KOPT-K1 (cell line): ENCODE results near the gene LEPROT.
"Not testable (repeated sequence)": the region's sequence is repeated elsewhere in the genome, so short reads cannot be mapped to it uniquely, and the experiment has no call there.

Experiments used
- H3K27ac ChIP-seq: fragments of 200-600 bp; sonication (generic); 2 replicates; pipeline ENCODE4 v1.5.1; 2016; ENCODE audit warnings: antibody characterized with exemption, mild to moderate bottlenecking, low read depth, low read length; ENCODE audit not compliant: poor library complexity, severe bottlenecking
- H3K36me3 ChIP-seq: fragments of 200-600 bp; sonication (generic); 2 replicates; pipeline ENCODE4 v1.5.1; 2017; ENCODE audit warnings: antibody characterized with exemption, mild to moderate bottlenecking, low read length, moderate library complexity; ENCODE audit not compliant: insufficient read depth
- H3K9me3 ChIP-seq: fragments of 200-600 bp; sonication (generic); 2 replicates; pipeline ENCODE4 v1.5.1; 2017; ENCODE audit warnings: antibody characterized with exemption, low read length, mild to moderate bottlenecking; ENCODE audit not compliant: insufficient read depth, poor library complexity, severe bottlenecking

Gene LEPROT

GRCh38 chr1:65420590-65421350 lies at the start of gene LEPROT, which contains the start of gene LEPR:
LEPROT (plus strand) TSS chr1:65420668; CDS start chr1:65420725, 57 bp downstream.
LEPR (plus strand) TSS chr1:65420668; CDS start chr1:65565566, 144,898 bp downstream.
- H3K27ac ChIP-seq, result peak within 1 kb of the TSS; percentile 68
- no peaks in the 10 kb centered on the region for H3K9me3 ChIP-seq
- H3K36me3 ChIP-seq, result peaks cover 5% of the 10 kb centered on the region

- Histone ChIP-seq H3K36me3 (no peaks in the 10 kb centered on the region), H3K9me3 (no peaks in the 10 kb centered on the region), H3K27ac (no peak overlapping the region)
These were observed 48.9 kb upstream of the LEPROT start for GRCh38 chr1:65371544-65371943.

GRCh38 chr1:65372557-65372956 lies 47.9 kb upstream of the LEPROT start:
- no peaks in the 10 kb centered on the region for H3K36me3 ChIP-seq
- H3K9me3 ChIP-seq, result no peaks in the 10 kb centered on the region
- no peak overlapping the region for H3K27ac ChIP-seq

- Histone ChIP-seq H3K36me3 (no peaks in the 10 kb centered on the region), H3K9me3 (no peaks in the 10 kb centered on the region), H3K27ac (no peak overlapping the region)
These were observed 42.8 kb upstream of the LEPROT start for GRCh38 chr1:65377496-65378246.

- Histone ChIP-seq H3K9me3 (no peaks in the 10 kb centered on the region), H3K36me3 (no peaks in the 10 kb centered on the region), H3K27ac (no peak overlapping the region)
These were observed 42.1 kb upstream of the LEPROT start for GRCh38 chr1:65378247-65378946.

- not testable (repeated sequence) for H3K36me3 ChIP-seq, H3K27ac ChIP-seq
- H3K9me3 ChIP-seq, result peaks cover 11% of the 10 kb centered on the region
These were observed 36.0 kb upstream of the LEPROT start for GRCh38 chr1:65384426-65384825.

- Histone ChIP-seq H3K27ac (no peak overlapping the region), H3K36me3 (no peaks in the 10 kb centered on the region), H3K9me3 (peaks cover 11% of the 10 kb centered on the region)
These were observed 34.0 kb upstream of the LEPROT start for GRCh38 chr1:65386439-65386838.

GRCh38 chr1:65387821-65388220 lies 32.6 kb upstream of the LEPROT start:
- Histone ChIP-seq H3K36me3 (no peaks in the 10 kb centered on the region), H3K9me3 (peaks cover 11% of the 10 kb centered on the region), H3K27ac (no peak overlapping the region)

- peaks cover 8% of the 10 kb centered on the region for H3K9me3 ChIP-seq
- H3K27ac ChIP-seq, result no peak overlapping the region
- H3K36me3 ChIP-seq, result no peaks in the 10 kb centered on the region
These were observed 31.4 kb upstream of the LEPROT start for GRCh38 chr1:65388908-65389695.

GRCh38 chr1:65392497-65392896 lies 28.0 kb upstream of the LEPROT start:
- Histone ChIP-seq H3K36me3 (no peaks in the 10 kb centered on the region), H3K9me3 (no peaks in the 10 kb centered on the region), H3K27ac (no peak overlapping the region)

GRCh38 chr1:65393347-65393746 lies 27.1 kb upstream of the LEPROT start:
- Histone ChIP-seq H3K27ac (no peak overlapping the region), H3K9me3 (no peaks in the 10 kb centered on the region), H3K36me3 (no peaks in the 10 kb centered on the region)

GRCh38 chr1:65393928-65394327 lies 26.5 kb upstream of the LEPROT start:
- no peaks in the 10 kb centered on the region for H3K36me3 ChIP-seq
- no peaks in the 10 kb centered on the region for H3K9me3 ChIP-seq
- H3K27ac ChIP-seq, result no peak overlapping the region

- H3K36me3 ChIP-seq, result no peaks in the 10 kb centered on the region
- H3K9me3 ChIP-seq, result no peaks in the 10 kb centered on the region
- H3K27ac ChIP-seq, result no peak overlapping the region
These were observed 24.4 kb upstream of the LEPROT start for GRCh38 chr1:65395887-65396612.

- Histone ChIP-seq H3K36me3 (no peaks in the 10 kb centered on the region), H3K27ac (no peak overlapping the region), H3K9me3 (no peaks in the 10 kb centered on the region)
These were observed 22.4 kb upstream of the LEPROT start for GRCh38 chr1:65398083-65398482.
